K562 (cell line): ENCODE data around the gene YIF1A. TPM values are rescaled to one million over a fixed set of nuclear protein-coding genes. Genes with fewer than 3 reads are reported as not detected.
A peak's percentile ranks its signal among the peaks of the same experiment; 100 is the strongest.

Experiments
- CHCHD3 ChIP-seq: fragments of 250-450 bp; sonication (Bioruptor Pico); IDR thresholded peaks from 2 replicates; pipeline ENCODE4 v2.1.2; 2022; ENCODE audit warnings: mild to moderate bottlenecking
- GATAD2A ChIP-seq: fragments of 450-650 bp; IDR thresholded peaks from 2 replicates; pipeline ENCODE4 v1.6.1; 2017
- HMGN3 ChIP-seq: IDR thresholded peaks from 2 replicates; pipeline ENCODE4 v1.6.1; 2011; ENCODE audit warnings: borderline replicate concordance, low read depth, mild to moderate bottlenecking, mixed read lengths, low read length; ENCODE audit not compliant: insufficient read length; ENCODE audit errors: extremely low read depth
- JUN ChIP-seq, 2 experiments: sonication (generic) in 1 of 2; formaldehyde crosslinking in 1 of 2; IDR thresholded peaks; 2 replicates each; pipeline versions ENCODE4 v1.6.1 to v1.8.0; 2012 to 2022; ENCODE audit warnings: borderline replicate concordance in 2 of 2, mild to moderate bottlenecking in 2 of 2, improper control_type of control experiment in 1 of 2, low read depth in 1 of 2, low read length in 1 of 2, missing genetic modification reagents in 1 of 2
- KDM5B ChIP-seq: fragments of 200-600 bp; sonication (generic); IDR thresholded peaks from 2 replicates; pipeline ENCODE4 v1.6.1; 2012; ENCODE audit warnings: low read depth, mild to moderate bottlenecking, moderate library complexity, low read length, control low read depth, inconsistent platforms; ENCODE audit not compliant: insufficient replicate concordance
- MED1 ChIP-seq: sonication (generic); formaldehyde crosslinking; IDR thresholded peaks from 2 replicates; pipeline ENCODE4 v1.8.1; 2023; ENCODE audit warnings: missing genetic modification reagents, borderline replicate concordance
- MEF2D ChIP-seq: conservative IDR thresholded peaks from 2 replicates; pipeline ENCODE4 v1.6.1; 2016; ENCODE audit warnings: low read depth, missing genetic modification characterization, missing compliant biosample characterization
- MXI1 ChIP-seq: IDR thresholded peaks from 2 replicates; pipeline ENCODE4 v1.6.1; 2011; ENCODE audit warnings: low read depth, mild to moderate bottlenecking, improper control_type of control experiment, low read length
- PHF8 ChIP-seq: fragments of 200-600 bp; sonication (generic); IDR thresholded peaks from 2 replicates; pipeline ENCODE4 v1.6.1; 2012; ENCODE audit warnings: mixed run types, mild to moderate bottlenecking, inconsistent platforms, low read length, moderate library complexity, borderline replicate concordance
- SMARCC2 ChIP-seq: fragments of 450-650 bp; IDR thresholded peaks from 2 replicates; pipeline ENCODE4 v1.6.1; 2017; ENCODE audit warnings: antibody characterized with exemption, moderate library complexity, mild to moderate bottlenecking, low read depth
- polyA plus RNA-seq, 8 experiments: library from polyadenylated mRNA; depleted of rRNA in 4 of 8; stranded (reverse) in 5 of 8; unstranded in 3 of 8; fragments of >200 nt; fragmentation: Nextera tagmentation in 2 of 8; fragmentation: Illumina TruSeq in 1 of 8; extraction: Ambion mirVana in 2 of 8; extraction: Trizol in 1 of 8; gene quantifications; 2 replicates each; pipeline versions ENCODE4 v1.2.1 to v1.2.3, GENCODE V29; 2011 to 2014; ENCODE audit warnings: inconsistent platforms in 1 of 8, missing spikeins in 1 of 8
- total RNA-seq, 7 experiments: library from RNA; depleted of rRNA in 6 of 7; stranded (reverse); fragments of >200 nt in 6 of 7; fragmentation: Illumina TruSeq in 2 of 7; extraction: Trizol in 2 of 7; gene quantifications; 2 replicates each; pipeline versions ENCODE4 v1.2.1 to v1.2.3, GENCODE V29; 2011 to 2021; ENCODE audit warnings: low replicate concordance in 1 of 7
- TF ChIP-seq, protein P1 (sequence below): fragments of 250-450 bp; sonication (Bioruptor Pico); IDR thresholded peaks from 2 replicates; pipeline ENCODE4 v1.8.0; 2021; ENCODE audit warnings: moderate library complexity, mild to moderate bottlenecking, inconsistent platforms
- TF ChIP-seq, protein P2 (sequence below): fragments of 150-350 bp; conservative IDR thresholded peaks from 2 replicates; pipeline ENCODE4 v1.6.1; 2014; ENCODE audit warnings: low read length
- TF ChIP-seq, protein P3 (sequence below): fragments of 150-350 bp; IDR thresholded peaks from 2 replicates; pipeline ENCODE4 v1.6.1; 2014; ENCODE audit warnings: low read depth, mild to moderate bottlenecking, low read length, borderline replicate concordance
- TF ChIP-seq, protein P4 (sequence below): fragments of 450-650 bp; conservative IDR thresholded peaks from 2 replicates; pipeline ENCODE4 v1.6.1; 2016; ENCODE audit warnings: missing genetic modification characterization, low read depth, mild to moderate bottlenecking, missing compliant biosample characterization, moderate library complexity
- TF ChIP-seq, protein P5 (sequence below): fragments of 250-450 bp; sonication (Bioruptor Pico); IDR thresholded peaks from 2 replicates; pipeline ENCODE4 v1.6.1; 2021; ENCODE audit warnings: mild to moderate bottlenecking

YIF1A gene
- total and polyA plus RNA-seq, 9 of the 15 experiments (the other 6 are each of a cell fraction or from before 2014, with no cell fraction given) = 8.6 to 121 (median 77.2) TPM

DNA sequence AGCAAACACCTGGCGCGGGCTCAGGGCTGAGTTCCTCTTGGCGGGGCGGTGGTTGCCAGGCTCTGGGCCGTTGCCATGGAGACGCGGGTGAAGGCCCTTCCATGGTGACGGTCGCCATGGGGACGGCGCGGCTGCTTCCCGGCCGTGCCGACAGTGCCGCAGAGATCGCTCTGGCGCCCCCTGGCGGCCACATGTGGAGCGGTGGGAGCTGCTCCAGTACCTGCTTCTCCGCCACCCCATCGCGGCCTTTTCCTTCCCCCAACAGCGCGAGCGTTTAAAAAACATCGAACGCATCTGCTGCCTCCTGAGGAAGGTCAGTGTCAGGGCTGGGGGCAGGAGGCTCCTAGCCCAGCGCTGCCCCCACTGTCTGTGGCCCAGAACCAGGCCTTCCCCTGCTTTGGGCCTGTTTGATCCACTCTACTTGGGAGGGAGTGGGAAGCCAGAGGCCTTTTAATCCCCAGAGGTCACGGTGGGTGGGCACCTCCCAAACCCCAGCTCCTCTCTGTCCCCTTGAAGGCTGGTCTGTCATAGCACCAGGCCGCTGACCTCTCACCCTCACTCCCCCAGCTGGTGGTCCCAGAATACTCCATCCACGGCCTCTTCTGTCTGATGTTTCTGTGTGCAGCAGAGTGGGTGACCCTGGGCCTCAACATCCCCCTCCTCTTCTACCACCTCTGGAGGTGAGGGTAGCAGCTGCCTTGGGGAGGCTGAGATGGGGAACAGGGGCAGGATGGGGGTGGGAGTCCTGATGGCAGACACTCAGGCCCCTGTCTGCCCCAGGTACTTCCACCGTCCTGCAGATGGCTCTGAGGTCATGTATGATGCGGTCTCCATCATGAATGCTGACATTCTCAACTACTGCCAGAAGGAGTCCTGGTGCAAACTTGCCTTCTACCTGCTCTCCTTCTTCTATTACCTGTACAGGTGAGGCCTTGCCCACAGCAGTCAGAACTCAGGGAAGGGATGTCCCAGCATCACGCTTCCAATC, 6.2 kb downstream of the YIF1A start (continued):
- peak; percentile 100 for TF ChIP-seq MXI1
- TF ChIP-seq, protein P1, sequence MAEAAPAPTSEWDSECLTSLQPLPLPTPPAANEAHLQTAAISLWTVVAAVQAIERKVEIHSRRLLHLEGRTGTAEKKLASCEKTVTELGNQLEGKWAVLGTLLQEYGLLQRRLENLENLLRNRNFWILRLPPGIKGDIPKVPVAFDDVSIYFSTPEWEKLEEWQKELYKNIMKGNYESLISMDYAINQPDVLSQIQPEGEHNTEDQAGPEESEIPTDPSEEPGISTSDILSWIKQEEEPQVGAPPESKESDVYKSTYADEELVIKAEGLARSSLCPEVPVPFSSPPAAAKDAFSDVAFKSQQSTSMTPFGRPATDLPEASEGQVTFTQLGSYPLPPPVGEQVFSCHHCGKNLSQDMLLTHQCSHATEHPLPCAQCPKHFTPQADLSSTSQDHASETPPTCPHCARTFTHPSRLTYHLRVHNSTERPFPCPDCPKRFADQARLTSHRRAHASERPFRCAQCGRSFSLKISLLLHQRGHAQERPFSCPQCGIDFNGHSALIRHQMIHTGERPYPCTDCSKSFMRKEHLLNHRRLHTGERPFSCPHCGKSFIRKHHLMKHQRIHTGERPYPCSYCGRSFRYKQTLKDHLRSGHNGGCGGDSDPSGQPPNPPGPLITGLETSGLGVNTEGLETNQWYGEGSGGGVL (CRISPR knock-in tag) = no peak
- TF ChIP-seq, protein P2, sequence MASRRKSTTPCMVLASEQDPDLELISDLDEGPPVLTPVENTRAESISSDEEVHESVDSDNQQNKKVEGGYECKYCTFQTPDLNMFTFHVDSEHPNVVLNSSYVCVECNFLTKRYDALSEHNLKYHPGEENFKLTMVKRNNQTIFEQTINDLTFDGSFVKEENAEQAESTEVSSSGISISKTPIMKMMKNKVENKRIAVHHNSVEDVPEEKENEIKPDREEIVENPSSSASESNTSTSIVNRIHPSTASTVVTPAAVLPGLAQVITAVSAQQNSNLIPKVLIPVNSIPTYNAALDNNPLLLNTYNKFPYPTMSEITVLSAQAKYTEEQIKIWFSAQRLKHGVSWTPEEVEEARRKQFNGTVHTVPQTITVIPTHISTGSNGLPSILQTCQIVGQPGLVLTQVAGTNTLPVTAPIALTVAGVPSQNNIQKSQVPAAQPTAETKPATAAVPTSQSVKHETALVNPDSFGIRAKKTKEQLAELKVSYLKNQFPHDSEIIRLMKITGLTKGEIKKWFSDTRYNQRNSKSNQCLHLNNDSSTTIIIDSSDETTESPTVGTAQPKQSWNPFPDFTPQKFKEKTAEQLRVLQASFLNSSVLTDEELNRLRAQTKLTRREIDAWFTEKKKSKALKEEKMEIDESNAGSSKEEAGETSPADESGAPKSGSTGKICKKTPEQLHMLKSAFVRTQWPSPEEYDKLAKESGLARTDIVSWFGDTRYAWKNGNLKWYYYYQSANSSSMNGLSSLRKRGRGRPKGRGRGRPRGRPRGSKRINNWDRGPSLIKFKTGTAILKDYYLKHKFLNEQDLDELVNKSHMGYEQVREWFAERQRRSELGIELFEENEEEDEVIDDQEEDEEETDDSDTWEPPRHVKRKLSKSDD = no peak
- TF ChIP-seq MEF2D (tag) = no peak
- TF ChIP-seq PHF8 = no peak
- TF ChIP-seq HMGN3 = peak; percentile 83
- TF ChIP-seq MED1 (CRISPR knock-in tag) = no peak
- TF ChIP-seq, protein P3, sequence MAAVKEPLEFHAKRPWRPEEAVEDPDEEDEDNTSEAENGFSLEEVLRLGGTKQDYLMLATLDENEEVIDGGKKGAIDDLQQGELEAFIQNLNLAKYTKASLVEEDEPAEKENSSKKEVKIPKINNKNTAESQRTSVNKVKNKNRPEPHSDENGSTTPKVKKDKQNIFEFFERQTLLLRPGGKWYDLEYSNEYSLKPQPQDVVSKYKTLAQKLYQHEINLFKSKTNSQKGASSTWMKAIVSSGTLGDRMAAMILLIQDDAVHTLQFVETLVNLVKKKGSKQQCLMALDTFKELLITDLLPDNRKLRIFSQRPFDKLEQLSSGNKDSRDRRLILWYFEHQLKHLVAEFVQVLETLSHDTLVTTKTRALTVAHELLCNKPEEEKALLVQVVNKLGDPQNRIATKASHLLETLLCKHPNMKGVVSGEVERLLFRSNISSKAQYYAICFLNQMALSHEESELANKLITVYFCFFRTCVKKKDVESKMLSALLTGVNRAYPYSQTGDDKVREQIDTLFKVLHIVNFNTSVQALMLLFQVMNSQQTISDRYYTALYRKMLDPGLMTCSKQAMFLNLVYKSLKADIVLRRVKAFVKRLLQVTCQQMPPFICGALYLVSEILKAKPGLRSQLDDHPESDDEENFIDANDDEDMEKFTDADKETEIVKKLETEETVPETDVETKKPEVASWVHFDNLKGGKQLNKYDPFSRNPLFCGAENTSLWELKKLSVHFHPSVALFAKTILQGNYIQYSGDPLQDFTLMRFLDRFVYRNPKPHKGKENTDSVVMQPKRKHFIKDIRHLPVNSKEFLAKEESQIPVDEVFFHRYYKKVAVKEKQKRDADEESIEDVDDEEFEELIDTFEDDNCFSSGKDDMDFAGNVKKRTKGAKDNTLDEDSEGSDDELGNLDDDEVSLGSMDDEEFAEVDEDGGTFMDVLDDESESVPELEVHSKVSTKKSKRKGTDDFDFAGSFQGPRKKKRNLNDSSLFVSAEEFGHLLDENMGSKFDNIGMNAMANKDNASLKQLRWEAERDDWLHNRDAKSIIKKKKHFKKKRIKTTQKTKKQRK = no peak
- TF ChIP-seq KDM5B = no peak
- TF ChIP-seq JUN (IDR thresholded peaks at IDR 0.05; ENCODE audit: borderline replicate concordance, low read depth, low read length) = no peak
- TF ChIP-seq JUN (CRISPR knock-in tag; IDR thresholded peaks at IDR 0.05; ENCODE audit: borderline replicate concordance) = no peak
- no peak for TF ChIP-seq CHCHD3 (CRISPR knock-in tag)
- TF ChIP-seq SMARCC2 = no peak
- TF ChIP-seq, protein P4, sequence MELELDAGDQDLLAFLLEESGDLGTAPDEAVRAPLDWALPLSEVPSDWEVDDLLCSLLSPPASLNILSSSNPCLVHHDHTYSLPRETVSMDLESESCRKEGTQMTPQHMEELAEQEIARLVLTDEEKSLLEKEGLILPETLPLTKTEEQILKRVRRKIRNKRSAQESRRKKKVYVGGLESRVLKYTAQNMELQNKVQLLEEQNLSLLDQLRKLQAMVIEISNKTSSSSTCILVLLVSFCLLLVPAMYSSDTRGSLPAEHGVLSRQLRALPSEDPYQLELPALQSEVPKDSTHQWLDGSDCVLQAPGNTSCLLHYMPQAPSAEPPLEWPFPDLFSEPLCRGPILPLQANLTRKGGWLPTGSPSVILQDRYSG (tag) = no peak
- TF ChIP-seq, protein P5, sequence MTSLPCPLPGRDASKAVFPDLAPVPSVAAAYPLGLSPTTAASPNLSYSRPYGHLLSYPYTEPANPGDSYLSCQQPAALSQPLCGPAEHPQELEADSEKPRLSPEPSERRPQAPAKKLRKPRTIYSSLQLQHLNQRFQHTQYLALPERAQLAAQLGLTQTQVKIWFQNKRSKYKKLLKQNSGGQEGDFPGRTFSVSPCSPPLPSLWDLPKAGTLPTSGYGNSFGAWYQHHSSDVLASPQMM (CRISPR knock-in tag) = no peak
- TF ChIP-seq GATAD2A = no peak
